CD4-positive, CD25-positive, alpha-beta regulatory T cell (primary cell): ENCODE results near the gene DUSP22. TPM values are rescaled to one million over a fixed set of nuclear protein-coding genes. Genes with fewer than 3 reads are reported as not detected.

Experiments used
- ATAC-seq, 2 donors: fragments of 150-1000 bp; cut with Tn5 transposase; one replicate each; pipeline ENCODE4 v1.10.0; 2021; ENCODE audit warnings: low read depth in 2 of 2, moderate number of reproducible peaks in 2 of 2, moderate library complexity in 1 of 2
- DNase-seq, 3 donors: peaks; one replicate each; pipeline versions ENCODE4 v3.0.0 to v3.0.0-alpha.2; 2012 to 2022; ENCODE audit warnings: mixed read lengths in 1 of 3
- H3K27ac ChIP-seq: one replicate; pipeline ENCODE4 v1.7.0; 2013; ENCODE audit warnings: mild to moderate bottlenecking, low read length; ENCODE audit not compliant: insufficient read depth, poor library complexity, severe bottlenecking
- H3K27me3 ChIP-seq: one replicate; pipeline ENCODE4 v1.7.0; 2013; ENCODE audit warnings: low read length; ENCODE audit not compliant: control insufficient read depth, insufficient read depth
- H3K36me3 ChIP-seq: one replicate; pipeline ENCODE4 v1.7.0; 2013; ENCODE audit warnings: mild to moderate bottlenecking, low read length, moderate library complexity; ENCODE audit not compliant: control insufficient read depth, insufficient read depth
- H3K4me1 ChIP-seq: 2 replicates; pipeline ENCODE4 v1.7.0; 2013; ENCODE audit warnings: mild to moderate bottlenecking, low read length; ENCODE audit not compliant: insufficient read depth, control insufficient read depth, poor library complexity, severe bottlenecking
- H3K4me3 ChIP-seq: one replicate; pipeline ENCODE4 v1.7.0; 2013; ENCODE audit warnings: low read depth, mild to moderate bottlenecking, low read length, moderate library complexity
- H3K9me3 ChIP-seq, 2 experiments: 1 replicate in 1 of 2; 2 replicates in 1 of 2; pipeline ENCODE4 v1.7.0; 2013; ENCODE audit warnings: low read length in 2 of 2, mild to moderate bottlenecking in 1 of 2, moderate library complexity in 1 of 2; ENCODE audit not compliant: control insufficient read depth in 2 of 2
- H3K27ac Mint-ChIP-seq, 3 donors: one replicate each; pipeline ENCODE4 v1.8.0; 2020 to 2022; ENCODE audit warnings: mild to moderate bottlenecking in 3 of 3, mixed read lengths in 3 of 3, moderate library complexity in 2 of 3
- H3K27me3 Mint-ChIP-seq: one replicate; pipeline ENCODE4 v1.8.0; 2022; ENCODE audit warnings: mild to moderate bottlenecking, mixed read lengths
- H3K36me3 Mint-ChIP-seq: one replicate; pipeline ENCODE4 v1.8.0; 2020; ENCODE audit warnings: mixed read lengths
- H3K4me1 Mint-ChIP-seq, 4 donors: one replicate each; pipeline ENCODE4 v1.8.0; 2020 to 2022; ENCODE audit warnings: mixed read lengths in 4 of 4, mild to moderate bottlenecking in 1 of 4
- H3K4me3 Mint-ChIP-seq, 4 donors: one replicate each; pipeline ENCODE4 v1.8.0; 2020 to 2022; ENCODE audit warnings: mild to moderate bottlenecking in 4 of 4, mixed read lengths in 4 of 4, moderate library complexity in 3 of 4
- H3K9me3 Mint-ChIP-seq, 7 donors: one replicate each; pipeline ENCODE4 v1.8.0; 2020 to 2022; ENCODE audit warnings: mixed read lengths in 7 of 7, mild to moderate bottlenecking in 3 of 7, moderate library complexity in 2 of 7
- polyA plus RNA-seq, 4 donors: library from polyadenylated mRNA; unstranded; fragments of 300-500 nt; fragmentation: Illumina TruSeq; gene quantifications; one replicate each; pipeline ENCODE4 v1.2.3, GENCODE V29; 2021
- total RNA-seq: library from RNA; stranded (reverse); gene quantifications from one replicate; pipeline ENCODE4 v1.2.3, GENCODE V29; 2022

Gene DUSP22
- total and polyA plus RNA-seq, 5 donors from 2014 or later: 45.5 to 48.5 (median 46.6) TPM

DNA sequence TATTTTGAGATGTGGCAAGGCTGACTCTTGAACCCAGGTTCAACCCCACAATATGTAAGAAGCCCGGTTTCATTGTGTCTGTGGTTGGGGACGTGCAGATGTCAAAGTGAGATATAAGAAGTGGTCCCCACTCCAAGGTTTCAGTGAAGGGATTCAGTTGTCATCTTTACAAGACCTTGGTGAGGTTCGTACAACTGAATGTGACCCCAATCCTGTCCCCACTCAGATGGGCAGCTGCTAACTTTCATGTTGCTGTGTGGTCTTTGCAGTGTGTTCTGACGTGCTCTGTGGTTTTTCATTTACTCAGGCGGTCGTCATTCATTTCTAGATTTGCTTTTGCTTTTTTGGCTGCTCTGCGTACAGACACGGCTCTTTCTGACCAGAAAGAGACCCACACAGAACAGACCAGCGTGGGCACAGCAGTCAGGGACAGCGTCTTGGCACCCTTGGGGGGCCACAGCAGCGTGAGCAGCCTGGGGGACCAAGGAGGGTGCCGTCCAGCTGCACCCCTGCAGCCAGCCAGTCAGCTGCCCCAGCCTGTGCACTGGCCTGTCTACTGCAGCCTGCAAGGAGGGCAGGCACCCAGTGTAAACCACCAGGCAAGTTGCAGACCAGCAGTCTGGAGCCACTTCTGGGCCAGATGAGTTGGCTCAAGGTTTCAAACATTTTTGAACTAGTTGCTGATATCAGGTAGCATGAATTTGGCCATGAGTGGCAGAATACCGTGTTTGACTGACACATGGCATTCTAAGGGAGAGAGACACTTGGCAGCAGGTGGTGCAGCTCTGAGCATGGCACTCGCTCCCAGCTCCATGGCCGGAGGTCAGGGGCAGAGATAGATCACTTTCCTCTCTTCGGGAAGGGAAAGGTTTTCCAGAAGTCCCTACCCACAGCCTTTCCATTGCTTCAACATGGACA, 49.9 kb downstream of the DUSP22 start:
- H3K36me3 ChIP-seq: peaks cover 3% of the 10 kb centered on the region
- peaks cover 18% of the 10 kb centered on the region for H3K36me3 Mint-ChIP-seq
- H3K9me3 ChIP-seq: no peaks in the 10 kb centered on the region
- no peaks in the 10 kb centered on the region for H3K27me3 ChIP-seq
- no peak overlapping the region for H3K27ac Mint-ChIP-seq
- no peak for DNase-seq
- no peak overlapping the region for H3K4me3 Mint-ChIP-seq
- no peak overlapping the region for H3K4me3 ChIP-seq
- H3K9me3 Mint-ChIP-seq: peaks cover 0 to 5% (median 0%) of the 10 kb centered on the region in 7 donors
- H3K4me1 ChIP-seq: peaks cover 29% of the 10 kb centered on the region
- no peak overlapping the region for H3K27ac ChIP-seq
- peaks cover 12 to 43% (median 33%) of the 10 kb centered on the region in 4 donors for H3K4me1 Mint-ChIP-seq
- H3K27me3 Mint-ChIP-seq: no peaks in the 10 kb centered on the region
- ATAC-seq: no peak

- Mint-ChIP-seq H3K4me1 (peaks cover 12 to 37% (median 28%) of the 10 kb centered on the region in 4 donors), H3K4me3 (no peak overlapping the region), H3K27me3 (no peaks in the 10 kb centered on the region), H3K27ac (no peak overlapping the region), H3K9me3 (peaks cover 0 to 5% (median 0%) of the 10 kb centered on the region in 7 donors), H3K36me3 (peaks cover 24% of the 10 kb centered on the region)
- Histone ChIP-seq H3K27me3 (no peaks in the 10 kb centered on the region), H3K36me3 (peaks cover 6% of the 10 kb centered on the region), H3K4me3 (no peak overlapping the region), H3K9me3 (no peaks in the 10 kb centered on the region), H3K4me1 (peaks cover 22% of the 10 kb centered on the region), H3K27ac (no peak overlapping the region)
- no peak for ATAC-seq
- DNase-seq: no peak
Measured at GRCh38 chr6:342832-343179, 50.5 kb downstream of the DUSP22 start.

GRCh38 chr6:343226-343935, 51.1 kb downstream of the DUSP22 start:
- Mint-ChIP-seq H3K36me3 (peaks cover 26% of the 10 kb centered on the region), H3K27ac (no peak overlapping the region)

DNA sequence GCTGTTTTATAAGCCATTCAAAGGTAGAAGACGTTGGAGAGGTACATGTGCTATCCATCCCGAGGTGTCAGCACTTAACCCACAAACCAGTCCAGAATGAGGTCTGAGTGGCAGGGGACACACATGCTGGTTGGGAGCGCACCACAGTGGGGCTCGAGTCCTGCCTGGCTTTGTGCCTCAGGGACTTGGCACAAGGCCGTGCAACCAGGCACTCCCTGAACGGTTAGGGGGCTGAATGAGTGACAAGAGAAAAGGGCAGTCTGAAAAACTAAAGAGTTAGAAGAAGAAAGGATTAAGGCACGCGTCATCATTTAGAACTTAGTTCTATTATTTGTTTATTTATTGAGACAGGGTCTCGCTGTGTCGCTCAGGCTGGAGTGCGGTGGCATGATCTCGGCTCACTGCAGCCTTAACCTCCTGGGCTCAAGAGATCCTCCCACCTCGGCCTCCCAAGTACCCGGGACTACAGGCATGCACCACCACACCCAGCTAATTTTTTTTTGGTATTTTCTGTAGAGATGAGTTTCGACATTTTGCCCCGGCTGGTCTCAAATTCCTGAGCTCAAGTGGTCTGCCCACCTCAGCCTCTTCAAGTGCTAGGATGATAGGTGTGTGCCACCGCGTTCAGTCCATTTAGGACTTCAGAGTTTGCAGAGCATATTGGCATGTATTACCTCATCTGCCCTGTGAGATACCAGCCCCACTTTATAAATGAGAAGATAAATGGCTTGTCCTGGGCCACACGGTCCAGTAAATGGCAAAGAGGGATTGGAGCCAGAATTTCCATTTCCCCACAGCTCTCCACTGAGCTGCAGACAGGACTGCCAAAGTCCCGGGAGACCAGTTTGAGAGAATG, 51.9 kb downstream of the DUSP22 start:
- H3K4me3 ChIP-seq: no peak overlapping the region
- Mint-ChIP-seq H3K4me1 (peaks cover 3 to 24% (median 17%) of the 10 kb centered on the region in 4 donors), H3K9me3 (peaks cover 0 to 5% (median 0%) of the 10 kb centered on the region in 7 donors), H3K27ac (no peak overlapping the region), H3K4me3 (no peak overlapping the region), H3K27me3 (no peaks in the 10 kb centered on the region), H3K36me3 (peaks cover 32% of the 10 kb centered on the region)
- peaks cover 18% of the 10 kb centered on the region for H3K36me3 ChIP-seq
- H3K9me3 ChIP-seq: no peaks in the 10 kb centered on the region
- H3K4me1 ChIP-seq: peaks cover 14% of the 10 kb centered on the region
- no peak for ATAC-seq
- DNase-seq: no peak
- H3K27me3 ChIP-seq: no peaks in the 10 kb centered on the region
- no peak overlapping the region for H3K27ac ChIP-seq

More at GRCh38 chr6:343226-343935, 51.1 kb downstream of the DUSP22 start:
- Histone ChIP-seq H3K36me3 (peaks cover 11% of the 10 kb centered on the region), H3K9me3 (no peaks in the 10 kb centered on the region), H3K27ac (no peak overlapping the region), H3K27me3 (no peaks in the 10 kb centered on the region), H3K4me3 (no peak overlapping the region), H3K4me1 (peaks cover 21% of the 10 kb centered on the region)
- Mint-ChIP-seq H3K27me3 (no peaks in the 10 kb centered on the region), H3K4me3 (no peak overlapping the region), H3K9me3 (peaks cover 0 to 5% (median 0%) of the 10 kb centered on the region in 7 donors), H3K4me1 (peaks cover 8 to 32% (median 23%) of the 10 kb centered on the region in 4 donors)
- no peak for ATAC-seq
- DNase-seq: no peak

DNA sequence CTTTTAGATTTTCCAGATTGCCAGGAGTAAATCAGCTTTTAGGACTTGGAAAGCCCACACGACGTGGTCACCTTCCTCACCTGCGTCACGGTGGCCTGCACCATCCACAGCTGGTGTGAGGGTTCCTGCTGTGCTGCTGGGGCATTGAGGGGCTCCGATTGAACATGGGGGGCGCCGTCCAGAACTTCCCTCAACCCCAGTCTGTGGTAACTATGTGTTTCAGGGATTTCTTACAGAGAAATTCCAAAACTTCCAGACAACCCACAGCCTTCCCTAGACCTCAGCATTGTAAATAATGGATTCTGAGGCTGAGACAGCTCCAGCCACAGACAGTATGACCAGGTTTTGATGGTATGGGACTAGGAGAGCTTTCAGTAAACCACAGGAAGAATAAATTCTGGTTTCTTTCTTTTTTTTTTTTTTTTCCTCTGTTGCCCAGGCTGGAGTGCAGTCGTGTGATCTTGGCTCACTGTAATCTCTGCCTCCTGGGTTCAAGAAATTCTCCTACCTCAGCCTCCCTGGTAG, 52.6 kb downstream of the DUSP22 start:
- DNase-seq (no peak), ATAC-seq (no peak)
- H3K27me3 Mint-ChIP-seq: no peaks in the 10 kb centered on the region
- Histone ChIP-seq H3K27me3 (no peaks in the 10 kb centered on the region), H3K9me3 (no peaks in the 10 kb centered on the region), H3K36me3 (peaks cover 20% of the 10 kb centered on the region), H3K27ac (no peak overlapping the region), H3K4me1 (peaks cover 8% of the 10 kb centered on the region), H3K4me3 (no peak overlapping the region)
- H3K9me3 Mint-ChIP-seq: peaks cover 0 to 5% (median 0%) of the 10 kb centered on the region in 7 donors
- H3K36me3 Mint-ChIP-seq: peaks cover 36% of the 10 kb centered on the region
- H3K4me3 Mint-ChIP-seq: no peak overlapping the region
- no peak overlapping the region for H3K27ac Mint-ChIP-seq
- peaks cover 0 to 18% (median 10%) of the 10 kb centered on the region in 4 donors for H3K4me1 Mint-ChIP-seq

DNA sequence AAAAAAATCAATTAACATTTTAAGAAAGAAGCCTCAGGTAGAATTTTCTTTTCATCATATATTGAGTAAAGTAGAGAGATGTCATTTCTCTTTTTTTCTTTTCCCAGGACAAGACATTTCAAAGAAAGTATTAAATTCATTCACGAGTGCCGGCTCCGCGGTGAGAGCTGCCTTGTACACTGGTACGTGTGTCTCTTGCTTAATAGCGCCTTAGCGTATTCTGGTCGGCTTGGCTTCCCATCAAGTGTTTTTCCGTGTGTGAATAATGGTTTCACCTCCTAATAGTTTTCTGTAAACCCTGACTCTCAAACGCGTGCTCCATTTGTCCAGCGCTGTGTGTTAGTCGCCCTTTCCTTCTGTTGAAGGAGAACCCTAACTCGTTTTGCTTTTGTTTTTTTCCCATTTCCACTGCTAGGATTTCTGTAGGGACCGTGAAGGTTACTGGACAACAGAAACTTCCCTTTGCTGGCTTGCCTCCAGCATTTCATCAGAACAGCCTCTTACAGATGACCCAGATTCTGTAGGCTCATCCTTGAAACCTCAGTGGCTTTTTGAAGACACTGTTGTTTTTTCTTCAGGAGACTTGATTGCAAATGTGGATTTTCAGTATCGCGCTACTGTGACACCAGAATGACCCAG, 53.6 kb downstream of the DUSP22 start:
- no peak for ATAC-seq
- Mint-ChIP-seq H3K27me3 (no peaks in the 10 kb centered on the region), H3K36me3 (peaks cover 46% of the 10 kb centered on the region), H3K4me3 (no peak overlapping the region), H3K27ac (no peak overlapping the region), H3K9me3 (peaks cover 0 to 5% (median 0%) of the 10 kb centered on the region in 7 donors), H3K4me1 (peaks cover 0 to 9% (median 6%) of the 10 kb centered on the region in 4 donors)
- Histone ChIP-seq H3K4me1 (no peaks in the 10 kb centered on the region), H3K27ac (no peak overlapping the region), H3K27me3 (no peaks in the 10 kb centered on the region), H3K36me3 (peaks cover 20% of the 10 kb centered on the region), H3K4me3 (no peak overlapping the region), H3K9me3 (no peaks in the 10 kb centered on the region)
- DNase-seq: no peak
